ENCODE data around the gene OTUD7B. TPM values are rescaled to one million over a fixed set of nuclear protein-coding genes. Genes with fewer than 3 reads are reported as not detected.

OTUD7B gene
- total RNA-seq, 4 donors from 2014 or later: 34.1 to 49.6 (median 42.3) TPM

DNA sequence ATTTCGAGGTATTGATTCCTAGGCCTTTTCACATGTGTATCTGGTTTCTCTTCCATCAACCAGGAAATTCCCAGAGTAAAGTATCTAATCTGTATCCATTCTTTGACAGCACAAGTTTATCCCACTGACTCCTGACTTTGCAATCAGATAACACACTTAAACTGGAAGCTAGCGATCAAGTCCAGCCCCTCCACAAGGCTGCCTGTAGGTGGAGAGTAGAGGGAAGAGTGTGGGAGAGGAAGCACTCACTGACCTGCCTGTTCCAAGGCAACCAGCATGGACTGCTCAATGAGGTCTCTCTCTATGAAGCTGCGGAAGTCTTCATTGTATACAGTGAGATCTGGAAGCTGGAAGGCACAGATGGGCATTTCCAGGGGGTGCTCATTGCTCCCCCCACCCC is 43.5 kb downstream of the OTUD7B start:
- no peaks in the 10 kb centered on the region for H3K27me3 ChIP-seq
- H3K36me3 ChIP-seq: peaks cover 0 to 91% of the 10 kb centered on the region in 2 donors
- WGBS, 2 donors (ENCODE audit: low coverage in 1 of 2): 75 to 96% methylated on average over 2 of the region's 3 CpGs
- no peak for TF ChIP-seq POLR2A (IDR thresholded peaks at IDR 0.05)
- TF ChIP-seq EP300 (IDR thresholded peaks at IDR 0.05): no peak
- TF ChIP-seq POLR2AphosphoS5 (IDR thresholded peaks at IDR 0.05): no peak
- TF ChIP-seq, protein P1, sequence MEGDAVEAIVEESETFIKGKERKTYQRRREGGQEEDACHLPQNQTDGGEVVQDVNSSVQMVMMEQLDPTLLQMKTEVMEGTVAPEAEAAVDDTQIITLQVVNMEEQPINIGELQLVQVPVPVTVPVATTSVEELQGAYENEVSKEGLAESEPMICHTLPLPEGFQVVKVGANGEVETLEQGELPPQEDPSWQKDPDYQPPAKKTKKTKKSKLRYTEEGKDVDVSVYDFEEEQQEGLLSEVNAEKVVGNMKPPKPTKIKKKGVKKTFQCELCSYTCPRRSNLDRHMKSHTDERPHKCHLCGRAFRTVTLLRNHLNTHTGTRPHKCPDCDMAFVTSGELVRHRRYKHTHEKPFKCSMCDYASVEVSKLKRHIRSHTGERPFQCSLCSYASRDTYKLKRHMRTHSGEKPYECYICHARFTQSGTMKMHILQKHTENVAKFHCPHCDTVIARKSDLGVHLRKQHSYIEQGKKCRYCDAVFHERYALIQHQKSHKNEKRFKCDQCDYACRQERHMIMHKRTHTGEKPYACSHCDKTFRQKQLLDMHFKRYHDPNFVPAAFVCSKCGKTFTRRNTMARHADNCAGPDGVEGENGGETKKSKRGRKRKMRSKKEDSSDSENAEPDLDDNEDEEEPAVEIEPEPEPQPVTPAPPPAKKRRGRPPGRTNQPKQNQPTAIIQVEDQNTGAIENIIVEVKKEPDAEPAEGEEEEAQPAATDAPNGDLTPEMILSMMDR (IDR thresholded peaks at IDR 0.05): no peak
- no peaks in the 10 kb centered on the region for H3K9me3 ChIP-seq
- H3K27ac ChIP-seq: no peak overlapping the region
- no peak overlapping the region for H3K4me3 ChIP-seq
- H3K4me1 ChIP-seq: peaks cover 0 to 26% (median 0%) of the 10 kb centered on the region in 3 donors
- no peak for ATAC-seq

DNA sequence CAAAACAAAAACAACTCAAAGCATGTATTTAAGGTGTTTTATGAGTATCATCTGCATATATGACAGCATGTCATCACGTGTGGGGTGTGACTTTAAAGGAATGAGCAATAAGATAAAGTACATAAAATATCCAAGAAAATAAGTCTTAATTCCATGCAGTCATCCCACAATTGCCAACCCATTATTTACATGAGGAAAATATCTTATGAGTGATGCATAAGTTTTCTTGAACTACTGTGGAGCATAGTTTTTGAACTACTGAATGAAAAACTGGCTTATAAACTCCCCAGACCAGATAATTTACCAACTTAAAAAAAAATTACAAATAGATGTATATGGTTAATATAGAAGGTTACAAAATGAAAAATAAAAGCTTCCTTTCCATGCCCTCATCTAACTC is 44.1 kb downstream of the OTUD7B start:
- H3K27ac ChIP-seq: no peak overlapping the region
- 40% methylated on average over 1 of the region's 1 CpG; no CpG with 5 or more reads in 1 of the 2 donors for WGBS, 2 donors (ENCODE audit: low coverage in 1 of 2)
- H3K4me3 ChIP-seq: no peak overlapping the region
- H3K4me1 ChIP-seq: peaks cover 0 to 31% (median 0%) of the 10 kb centered on the region in 3 donors
- H3K36me3 ChIP-seq: peaks cover 0 to 86% of the 10 kb centered on the region in 2 donors
- no peaks in the 10 kb centered on the region for H3K27me3 ChIP-seq
- TF ChIP-seq POLR2AphosphoS5 (IDR thresholded peaks at IDR 0.05) (no peak), POLR2A (IDR thresholded peaks at IDR 0.05) (no peak), EP300 (IDR thresholded peaks at IDR 0.05) (no peak)
- TF ChIP-seq, protein P1 (IDR thresholded peaks at IDR 0.05): no peak
- no peaks in the 10 kb centered on the region for H3K9me3 ChIP-seq
- no peak for ATAC-seq

DNA sequence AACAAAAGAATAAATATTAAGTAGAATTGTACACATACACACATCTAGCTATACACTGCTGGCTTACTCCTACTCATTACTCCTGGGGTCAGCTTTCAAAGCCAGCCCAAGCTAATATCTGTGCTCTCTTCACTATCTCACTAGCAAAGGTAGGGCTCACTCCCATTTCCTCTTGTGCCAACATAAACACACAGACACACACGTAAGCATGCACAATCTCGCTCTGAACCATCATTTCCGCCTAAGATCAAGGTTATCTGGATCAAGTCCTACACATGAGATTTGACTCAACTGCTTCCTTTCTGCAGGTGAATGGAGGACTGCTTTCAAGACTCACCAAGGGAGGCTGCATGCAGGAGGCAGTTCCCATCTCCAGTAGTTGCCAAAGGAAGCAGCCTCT is 45.1 kb downstream of the OTUD7B start:
- ATAC-seq: no peak
- Histone ChIP-seq H3K4me1 (peaks cover 0 to 31% (median 0%) of the 10 kb centered on the region in 3 donors), H3K9me3 (no peaks in the 10 kb centered on the region), H3K27ac (no peak overlapping the region), H3K27me3 (no peaks in the 10 kb centered on the region), H3K36me3 (peaks cover 0 to 86% of the 10 kb centered on the region in 2 donors), H3K4me3 (no peak overlapping the region)
- WGBS, 2 donors (ENCODE audit: low coverage in 1 of 2): 85 to 90% methylated on average over 3 of the region's 3 CpGs
- no peak for TF ChIP-seq POLR2A (IDR thresholded peaks at IDR 0.05)
- TF ChIP-seq, protein P1 (IDR thresholded peaks at IDR 0.05): no peak
- no peak for TF ChIP-seq EP300 (IDR thresholded peaks at IDR 0.05)
- no peak for TF ChIP-seq POLR2AphosphoS5 (IDR thresholded peaks at IDR 0.05)

DNA sequence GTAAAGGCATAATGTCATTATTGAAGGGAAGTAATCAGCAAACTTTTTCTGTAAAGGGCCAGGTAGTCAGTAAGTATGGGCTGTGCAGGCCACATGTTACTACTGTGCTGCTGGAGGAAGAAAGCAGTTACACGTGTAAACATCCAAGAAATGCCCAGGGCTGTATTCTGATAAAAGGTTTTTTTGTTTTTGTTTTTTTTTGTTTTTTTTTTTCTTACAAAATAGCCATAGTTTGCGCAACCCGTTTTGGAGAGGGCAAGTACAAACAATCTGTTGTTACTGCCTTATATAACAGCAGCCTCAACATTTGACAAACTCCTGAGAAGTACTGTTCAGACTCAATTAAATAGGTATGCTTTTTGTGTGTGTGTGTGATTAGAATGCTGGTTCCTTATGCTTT is 47.2 kb downstream of the OTUD7B start:
- 39 to 41% methylated on average over 3 of the region's 3 CpGs for WGBS, 2 donors (ENCODE audit: low coverage in 1 of 2)
- Histone ChIP-seq H3K4me1 (peaks cover 0 to 31% (median 0%) of the 10 kb centered on the region in 3 donors), H3K9me3 (no peaks in the 10 kb centered on the region), H3K27me3 (no peaks in the 10 kb centered on the region), H3K4me3 (no peak overlapping the region), H3K27ac (peak overlapping the region in 3 of 4 donors; percentile 40 to 68 (median 63)), H3K36me3 (peaks cover 0 to 84% of the 10 kb centered on the region in 2 donors)
- TF ChIP-seq EP300 (IDR thresholded peaks at IDR 0.05) (no peak), POLR2A (IDR thresholded peaks at IDR 0.05) (no peak), POLR2AphosphoS5 (IDR thresholded peaks at IDR 0.05) (no peak)
- TF ChIP-seq, protein P1 (IDR thresholded peaks at IDR 0.05): no peak
- ATAC-seq: no peak

DNA sequence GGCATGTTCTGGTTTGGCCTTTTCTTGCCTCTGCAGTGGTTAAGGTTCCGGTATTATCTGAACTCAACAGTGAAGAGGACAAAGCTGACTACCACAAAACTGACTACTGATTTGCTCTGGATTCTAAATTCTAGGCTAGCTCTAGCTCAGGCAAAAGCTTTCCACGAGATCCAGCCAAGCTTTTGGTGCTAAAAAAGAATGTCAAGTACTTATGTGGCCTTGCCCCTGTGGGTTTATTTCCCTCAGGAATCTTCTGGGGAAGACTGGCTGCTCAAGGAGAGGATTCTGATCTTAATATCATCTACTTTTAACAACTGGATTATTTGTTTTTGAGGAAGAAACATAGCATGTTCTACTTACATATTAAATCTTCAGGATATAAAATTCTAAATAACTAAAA is 47.8 kb downstream of the OTUD7B start:
- peaks cover 0 to 2% (median 0%) of the 10 kb centered on the region in 3 donors for H3K9me3 ChIP-seq
- H3K27ac ChIP-seq: peak overlapping the region in 3 of 4 donors; percentile 45 to 68 (median 63)
- 20 to 40% methylated on average over 1 to 2 of the region's 2 CpGs for WGBS, 2 donors (ENCODE audit: low coverage in 1 of 2)
- TF ChIP-seq EP300 (IDR thresholded peaks at IDR 0.05) (no peak), POLR2AphosphoS5 (IDR thresholded peaks at IDR 0.05) (no peak), POLR2A (IDR thresholded peaks at IDR 0.05) (no peak)
- TF ChIP-seq, protein P1 (IDR thresholded peaks at IDR 0.05): no peak
- H3K4me1 ChIP-seq: peaks cover 0 to 31% (median 0%) of the 10 kb centered on the region in 3 donors
- no peak overlapping the region for H3K4me3 ChIP-seq
- no peaks in the 10 kb centered on the region for H3K27me3 ChIP-seq
- no peak for ATAC-seq
- peaks cover 0 to 84% of the 10 kb centered on the region in 2 donors for H3K36me3 ChIP-seq
